A204.1 (cell line): Measurements from ENCODE around the gene MSANTD4.
"Not testable (repeated sequence)": the region's sequence is repeated elsewhere in the genome, so short reads cannot be mapped to it uniquely, and the experiment has no call there.

Experiments used
- FAIRE-seq: peaks from 2 replicates; lab custom pipeline; 2012; peaks lifted over from hg19 to GRCh38; lab: Jason Lieb, UNC

Gene MSANTD4

GRCh38 chr11:106021967-106022794, at the start of gene MSANTD4:
MSANTD4 (minus strand) TSS chr11:106022240; CDS start chr11:106010917, 11,323 bp downstream.
- peak; percentile 98 for FAIRE-seq

- no peak for FAIRE-seq
These were observed 48.6 kb upstream of the MSANTD4 start for GRCh38 chr11:106070606-106071005.

GRCh38 chr11:106063009-106063408, 41.0 kb upstream of the MSANTD4 start:
- FAIRE-seq: no peak

GRCh38 chr11:106061954-106062949, 40.2 kb upstream of the MSANTD4 start:
- no peak for FAIRE-seq

GRCh38 chr11:106061249-106061784, 39.3 kb upstream of the MSANTD4 start:
- no peak for FAIRE-seq

- FAIRE-seq: no peak
These were observed 37.6 kb upstream of the MSANTD4 start for GRCh38 chr11:106059617-106060016.

GRCh38 chr11:106058377-106058776, 36.3 kb upstream of the MSANTD4 start:
- not testable (repeated sequence) for FAIRE-seq

- no peak for FAIRE-seq
These were observed 29.1 kb upstream of the MSANTD4 start for GRCh38 chr11:106051103-106051502.

- no peak for FAIRE-seq
These were observed 27.9 kb upstream of the MSANTD4 start for GRCh38 chr11:106049727-106050476.

- FAIRE-seq: no peak
These were observed 25.6 kb upstream of the MSANTD4 start for GRCh38 chr11:106047631-106048030.

- no peak for FAIRE-seq
These were observed 21.5 kb upstream of the MSANTD4 start for GRCh38 chr11:106043540-106043939.

GRCh38 chr11:106032861-106033260, 10.8 kb upstream of the MSANTD4 start:
- no peak for FAIRE-seq

- no peak for FAIRE-seq
These were observed 9.9 kb upstream of the MSANTD4 start for GRCh38 chr11:106031936-106032335.

GRCh38 chr11:106031202-106031810, 9.3 kb upstream of the MSANTD4 start:
- FAIRE-seq: no peak

- no peak for FAIRE-seq
These were observed 8.6 kb upstream of the MSANTD4 start for GRCh38 chr11:106030609-106031008.

GRCh38 chr11:106022795-106023275, 795 bp upstream of the MSANTD4 start:
- no peak for FAIRE-seq

- no peak for FAIRE-seq
These were observed 666 bp downstream of the MSANTD4 start for GRCh38 chr11:106021181-106021966.

GRCh38 chr11:106017093-106017492, 4.9 kb downstream of the MSANTD4 start:
- no peak for FAIRE-seq

- FAIRE-seq: no peak
These were observed 7.0 kb downstream of the MSANTD4 start for GRCh38 chr11:106015066-106015465.

GRCh38 chr11:106014620-106015019, 7.4 kb downstream of the MSANTD4 start:
- FAIRE-seq: no peak
